Muscle of leg (tissue), 11 donors: Measurements from ENCODE around the gene ZBED1. TPM values are rescaled to one million over a fixed set of nuclear protein-coding genes. Genes with fewer than 3 reads are reported as not detected.
"Not testable (repeated sequence)": the region's sequence is repeated elsewhere in the genome, so short reads cannot be mapped to it uniquely, and the experiment has no call there.

Source experiments
- DNase-seq: peaks from one replicate; pipeline ENCODE4 v3.0.0; 2013
- H3K27ac ChIP-seq: one replicate; pipeline ENCODE4 v1.5.1; 2013; ENCODE audit warnings: mild to moderate bottlenecking, low read length, control low read depth
- H3K27me3 ChIP-seq: one replicate; pipeline ENCODE4 v1.6.1; 2013; ENCODE audit warnings: low read length; ENCODE audit not compliant: control insufficient read depth, insufficient read depth
- H3K36me3 ChIP-seq: one replicate; pipeline ENCODE4 v1.6.1; 2013; ENCODE audit warnings: low read length; ENCODE audit not compliant: control insufficient read depth, insufficient read depth
- H3K4me1 ChIP-seq: one replicate; pipeline ENCODE4 v1.6.1; 2013; ENCODE audit warnings: low read length; ENCODE audit not compliant: control insufficient read depth, insufficient read depth
- H3K4me3 ChIP-seq: one replicate; pipeline ENCODE4 v1.5.1; 2013; ENCODE audit warnings: low read length, control low read depth
- H3K9me3 ChIP-seq: replicated peaks from 2 replicates; pipeline ENCODE4 v1.6.1; 2013; ENCODE audit warnings: low read depth, low read length; ENCODE audit not compliant: control insufficient read depth
- WGBS: methylation state at CpG from one replicate; pipeline ENCODE4 v1.1.5; 2013; ENCODE audit warnings: missing lambda C conversion rate; ENCODE audit not compliant: insufficient coverage; 5-methylcytosine and 5-hydroxymethylcytosine counted together
- polyA plus RNA-seq, 8 donors: library from polyadenylated mRNA; unstranded; fragments of 120-200 nt; gene quantifications; one replicate each; pipeline versions ENCODE4 v1.2.1 to v1.2.3, GENCODE V29; 2013; ENCODE audit warnings: inconsistent platforms in 1 of 8, low replicate concordance in 1 of 8; ENCODE audit not compliant: insufficient read length in 8 of 8, insufficient read depth in 1 of 8
- total RNA-seq: library from RNA; stranded (reverse); fragments of 120-200 nt; gene quantifications from one replicate; pipeline ENCODE4 v1.2.4, GENCODE V29; 2013

Gene ZBED1
- total and polyA plus RNA-seq, 9 donors, result 16.4 to 30.4 (median 27.1) TPM

- H3K27me3 ChIP-seq, result peaks cover 3% of the 10 kb centered on the region
- peaks cover 3% of the 10 kb centered on the region for H3K4me1 ChIP-seq
- no peak overlapping the region for H3K4me3 ChIP-seq
- H3K27ac ChIP-seq, result no peak overlapping the region
- no peaks in the 10 kb centered on the region for H3K36me3 ChIP-seq
- WGBS, result 83% methylated on average over 2 of the region's 12 CpGs
- H3K9me3 ChIP-seq, result no peaks in the 10 kb centered on the region
- DNase-seq, result no peak
These were observed 39.7 kb upstream of the ZBED1 start for GRCh38 chrX:2540426-2540947.

GRCh38 chrX:2539586-2539985 lies 38.8 kb upstream of the ZBED1 start:
- no peaks in the 10 kb centered on the region for H3K9me3 ChIP-seq
- no peak overlapping the region for H3K4me3 ChIP-seq
- H3K27ac ChIP-seq, result no peak overlapping the region
- H3K27me3 ChIP-seq, result peaks cover 3% of the 10 kb centered on the region
- WGBS, result no CpG with 5 or more reads among the region's 3 CpGs
- peaks cover 3% of the 10 kb centered on the region for H3K4me1 ChIP-seq
- H3K36me3 ChIP-seq, result no peaks in the 10 kb centered on the region
- no peak for DNase-seq

GRCh38 chrX:2538031-2538757 lies 37.4 kb upstream of the ZBED1 start:
- Histone ChIP-seq H3K27me3 (peaks cover 3% of the 10 kb centered on the region), H3K36me3 (no peaks in the 10 kb centered on the region), H3K4me1 (peaks cover 3% of the 10 kb centered on the region), H3K4me3 (no peak overlapping the region), H3K27ac (peak overlapping the region; percentile 35), H3K9me3 (no peaks in the 10 kb centered on the region)
- peak; percentile 88 for DNase-seq
- WGBS, result 10% methylated on average over 6 of the region's 15 CpGs

GRCh38 chrX:2536974-2537373 lies 36.2 kb upstream of the ZBED1 start:
- Histone ChIP-seq H3K4me1 (peaks cover 3% of the 10 kb centered on the region), H3K27me3 (peaks cover 3% of the 10 kb centered on the region), H3K36me3 (no peaks in the 10 kb centered on the region), H3K9me3 (no peaks in the 10 kb centered on the region), H3K27ac (no peak overlapping the region), H3K4me3 (no peak overlapping the region)
- 27% methylated on average over 3 of the region's 5 CpGs for WGBS
- DNase-seq, result peak; percentile 80

- no peaks in the 10 kb centered on the region for H3K9me3 ChIP-seq
- no peaks in the 10 kb centered on the region for H3K36me3 ChIP-seq
- DNase-seq, result no peak
- no peak overlapping the region for H3K4me3 ChIP-seq
- H3K27me3 ChIP-seq, result peaks cover 3% of the 10 kb centered on the region
- H3K4me1 ChIP-seq, result peaks cover 3% of the 10 kb centered on the region
- 90% methylated on average over 3 of the region's 7 CpGs for WGBS
- H3K27ac ChIP-seq, result no peak overlapping the region
These were observed 35.4 kb upstream of the ZBED1 start for GRCh38 chrX:2536141-2536540.

GRCh38 chrX:2534261-2535021 lies 33.7 kb upstream of the ZBED1 start:
- 43% methylated on average over 1 of the region's 5 CpGs for WGBS
- not testable (repeated sequence) for H3K9me3 ChIP-seq, H3K4me3 ChIP-seq, H3K4me1 ChIP-seq, H3K36me3 ChIP-seq, H3K27ac ChIP-seq, H3K27me3 ChIP-seq, DNase-seq

GRCh38 chrX:2533424-2533823 lies 32.6 kb upstream of the ZBED1 start:
- no CpG with 5 or more reads among the region's 8 CpGs for WGBS
- peaks cover under 1% of the 10 kb centered on the region for H3K27me3 ChIP-seq

GRCh38 chrX:2526390-2526789 lies 25.6 kb upstream of the ZBED1 start:
- Histone ChIP-seq H3K27ac (no peak overlapping the region), H3K4me1 (no peaks in the 10 kb centered on the region), H3K4me3 (no peak overlapping the region), H3K27me3 (peaks cover 2% of the 10 kb centered on the region), H3K36me3 (no peaks in the 10 kb centered on the region), H3K9me3 (no peaks in the 10 kb centered on the region)
- WGBS, result 94% methylated on average over 5 of the region's 10 CpGs
- no peak for DNase-seq

More at GRCh38 chrX:2533424-2533823, 32.6 kb upstream of the ZBED1 start:
- H3K4me1 ChIP-seq, result peaks cover 3% of the 10 kb centered on the region
- no peak for DNase-seq
- H3K4me3 ChIP-seq, result no peak overlapping the region
- H3K27ac ChIP-seq, result no peak overlapping the region
- no peaks in the 10 kb centered on the region for H3K36me3 ChIP-seq
- H3K9me3 ChIP-seq, result no peaks in the 10 kb centered on the region

- Histone ChIP-seq H3K4me1 (no peaks in the 10 kb centered on the region), H3K27ac (no peak overlapping the region)
These were observed 23.1 kb upstream of the ZBED1 start for GRCh38 chrX:2523911-2524310.

GRCh38 chrX:2521927-2522386 lies 21.2 kb upstream of the ZBED1 start:
- 50% methylated on average over 1 of the region's 6 CpGs for WGBS
- Histone ChIP-seq H3K27me3 (peaks cover 2% of the 10 kb centered on the region), H3K4me3 (no peak overlapping the region), H3K27ac (no peak overlapping the region), H3K4me1 (no peaks in the 10 kb centered on the region), H3K9me3 (no peaks in the 10 kb centered on the region), H3K36me3 (no peaks in the 10 kb centered on the region)
- DNase-seq, result peak; percentile 41

More at GRCh38 chrX:2523911-2524310, 23.1 kb upstream of the ZBED1 start:
- Histone ChIP-seq H3K27me3 (peaks cover 2% of the 10 kb centered on the region), H3K36me3 (no peaks in the 10 kb centered on the region), H3K4me3 (no peak overlapping the region), H3K9me3 (no peaks in the 10 kb centered on the region)
- 18% methylated on average over 2 of the region's 6 CpGs for WGBS
- DNase-seq, result no peak
